ENCODE data around the gene EIF4B.

The EIF4B gene

DNA sequence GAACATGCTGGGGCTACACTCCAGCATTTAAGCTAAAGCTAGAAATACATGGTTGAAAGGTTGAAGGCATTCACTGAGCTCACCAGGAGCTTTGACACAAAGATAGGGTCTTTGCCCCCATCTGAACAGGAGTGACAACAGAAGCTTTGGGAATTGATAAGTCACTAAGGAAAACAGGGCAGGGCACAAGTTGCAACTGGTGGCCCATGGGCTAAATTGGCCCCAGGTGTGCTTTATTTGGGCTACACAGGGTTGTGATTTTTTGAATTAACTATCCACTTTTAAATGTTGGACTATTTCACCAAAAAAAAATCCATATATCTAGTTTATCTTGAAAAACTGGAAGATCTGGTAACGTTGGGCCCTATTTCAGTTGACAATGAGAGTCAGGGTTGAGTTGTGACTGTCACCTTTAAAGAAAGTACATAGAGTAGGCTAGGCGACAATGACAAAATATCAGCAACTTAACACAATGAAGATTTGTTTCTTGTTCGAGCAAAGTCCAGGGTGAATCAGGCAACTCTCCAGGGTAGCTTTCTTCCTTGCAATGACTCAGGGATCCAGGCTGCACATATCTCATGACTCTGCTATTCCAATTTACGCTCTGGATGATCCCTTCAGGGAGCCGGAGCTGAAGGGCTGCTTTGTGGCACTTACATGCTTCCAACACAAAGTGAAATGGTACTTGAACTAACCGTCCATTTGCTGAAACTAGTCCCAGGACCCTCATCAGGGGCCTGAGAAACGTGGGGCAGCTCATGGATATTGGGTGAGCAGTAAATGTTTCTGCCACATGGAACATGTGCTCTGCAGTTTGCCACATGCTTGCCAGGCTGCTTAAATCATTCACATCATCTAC lies 13.3 kb upstream of the EIF4B start:
- POLR2A ChIA-PET (ENCODE audit: low non-redundant PET) = no interaction called here
- no peak overlapping the region for H3K27ac ChIP-seq
- TF ChIP-seq, protein P1, sequence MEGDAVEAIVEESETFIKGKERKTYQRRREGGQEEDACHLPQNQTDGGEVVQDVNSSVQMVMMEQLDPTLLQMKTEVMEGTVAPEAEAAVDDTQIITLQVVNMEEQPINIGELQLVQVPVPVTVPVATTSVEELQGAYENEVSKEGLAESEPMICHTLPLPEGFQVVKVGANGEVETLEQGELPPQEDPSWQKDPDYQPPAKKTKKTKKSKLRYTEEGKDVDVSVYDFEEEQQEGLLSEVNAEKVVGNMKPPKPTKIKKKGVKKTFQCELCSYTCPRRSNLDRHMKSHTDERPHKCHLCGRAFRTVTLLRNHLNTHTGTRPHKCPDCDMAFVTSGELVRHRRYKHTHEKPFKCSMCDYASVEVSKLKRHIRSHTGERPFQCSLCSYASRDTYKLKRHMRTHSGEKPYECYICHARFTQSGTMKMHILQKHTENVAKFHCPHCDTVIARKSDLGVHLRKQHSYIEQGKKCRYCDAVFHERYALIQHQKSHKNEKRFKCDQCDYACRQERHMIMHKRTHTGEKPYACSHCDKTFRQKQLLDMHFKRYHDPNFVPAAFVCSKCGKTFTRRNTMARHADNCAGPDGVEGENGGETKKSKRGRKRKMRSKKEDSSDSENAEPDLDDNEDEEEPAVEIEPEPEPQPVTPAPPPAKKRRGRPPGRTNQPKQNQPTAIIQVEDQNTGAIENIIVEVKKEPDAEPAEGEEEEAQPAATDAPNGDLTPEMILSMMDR (conservative IDR thresholded peaks at IDR 0.05; ENCODE audit: low read depth) = no peak
- peak; percentile 55 for DNase-seq (ENCODE audit: low spot score)
- CTCF ChIA-PET = interaction anchor here (0.6 kb wide), 2 partner anchors 906 to 924 kb away, joined by 3 to 5 read pairs; no protein-coding TSS in a partner anchor

DNA sequence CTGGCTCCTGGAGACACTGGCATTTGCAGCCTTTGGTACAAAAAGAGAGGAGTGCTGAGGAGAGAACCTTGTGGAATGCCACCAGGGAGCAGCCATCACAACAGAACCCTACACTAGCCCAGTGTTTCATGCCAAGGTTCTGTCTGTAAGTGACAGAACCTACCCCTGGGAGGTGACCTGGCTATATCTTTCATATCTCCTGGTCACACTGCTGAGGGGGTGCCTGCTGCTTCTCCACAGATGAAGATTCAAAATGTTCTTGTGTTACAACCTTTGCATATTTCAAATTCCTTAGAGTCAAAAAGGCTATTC lies 12.7 kb upstream of the EIF4B start:
- ChIA-PET CTCF (no interaction called here), POLR2A (ENCODE audit: low non-redundant PET) (no interaction called here)
- no peak for DNase-seq (ENCODE audit: low spot score)
- TF ChIP-seq, protein P1 (conservative IDR thresholded peaks at IDR 0.05; ENCODE audit: low read depth) = no peak
- H3K27ac ChIP-seq = no peak overlapping the region

DNA sequence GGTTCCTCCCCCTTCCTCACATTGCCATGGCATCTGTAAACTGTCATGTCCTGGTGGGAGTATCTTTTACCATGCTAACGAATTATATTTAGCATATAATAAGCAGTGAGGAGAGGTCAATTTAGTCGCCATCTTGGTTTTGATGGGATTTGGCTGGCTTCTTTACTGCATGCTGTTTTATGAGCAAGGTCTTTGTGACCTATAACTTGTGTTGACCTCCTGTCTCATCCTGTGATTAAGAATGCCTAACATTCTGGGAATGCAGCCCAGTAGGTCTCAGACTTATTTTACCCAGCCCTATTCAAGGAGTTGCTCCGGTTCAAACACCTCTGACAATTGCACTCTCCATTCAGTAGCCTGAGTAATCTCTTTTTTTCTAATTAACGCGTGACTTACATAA lies 2.1 kb upstream of the EIF4B start:
- TF ChIP-seq, protein P1 (conservative IDR thresholded peaks at IDR 0.05; ENCODE audit: low read depth) = no peak
- H3K27ac ChIP-seq = no peak overlapping the region
- DNase-seq (ENCODE audit: low spot score) = no peak

DNA sequence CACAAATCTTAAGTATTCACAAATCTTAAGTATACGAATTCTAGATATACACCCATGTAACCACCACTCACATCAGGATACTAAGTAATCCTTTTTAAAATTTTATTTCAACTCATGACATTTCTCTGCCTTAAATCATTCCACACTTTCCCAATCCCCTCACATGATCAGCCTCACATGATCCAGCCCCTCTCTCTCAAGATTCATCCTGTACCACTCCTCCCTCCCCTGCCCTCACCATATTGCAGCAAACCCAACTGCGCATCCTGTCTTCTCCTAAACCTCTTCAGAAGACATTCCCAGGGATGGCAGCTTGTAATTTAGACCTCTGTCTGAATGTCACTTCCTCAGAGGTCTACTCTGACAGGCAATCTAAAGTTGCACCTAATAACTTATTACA lies 1.7 kb upstream of the EIF4B start:
- ChIA-PET CTCF (interaction anchor here (0.6 to 0.8 kb wide), 2 partner anchors 45 to 100 kb away, joined by 3 read pairs; partner anchors contain the start of gene KRT8), POLR2A (ENCODE audit: low non-redundant PET) (no interaction called here)
- no peak for DNase-seq (ENCODE audit: low spot score)
- H3K27ac ChIP-seq = no peak overlapping the region
- TF ChIP-seq, protein P1 (conservative IDR thresholded peaks at IDR 0.05; ENCODE audit: low read depth) = no peak

More for the DNA sequence above, 2.1 kb upstream of the EIF4B start:
- CTCF ChIA-PET = no interaction called here
- POLR2A ChIA-PET (ENCODE audit: low non-redundant PET) = no interaction called here

DNA sequence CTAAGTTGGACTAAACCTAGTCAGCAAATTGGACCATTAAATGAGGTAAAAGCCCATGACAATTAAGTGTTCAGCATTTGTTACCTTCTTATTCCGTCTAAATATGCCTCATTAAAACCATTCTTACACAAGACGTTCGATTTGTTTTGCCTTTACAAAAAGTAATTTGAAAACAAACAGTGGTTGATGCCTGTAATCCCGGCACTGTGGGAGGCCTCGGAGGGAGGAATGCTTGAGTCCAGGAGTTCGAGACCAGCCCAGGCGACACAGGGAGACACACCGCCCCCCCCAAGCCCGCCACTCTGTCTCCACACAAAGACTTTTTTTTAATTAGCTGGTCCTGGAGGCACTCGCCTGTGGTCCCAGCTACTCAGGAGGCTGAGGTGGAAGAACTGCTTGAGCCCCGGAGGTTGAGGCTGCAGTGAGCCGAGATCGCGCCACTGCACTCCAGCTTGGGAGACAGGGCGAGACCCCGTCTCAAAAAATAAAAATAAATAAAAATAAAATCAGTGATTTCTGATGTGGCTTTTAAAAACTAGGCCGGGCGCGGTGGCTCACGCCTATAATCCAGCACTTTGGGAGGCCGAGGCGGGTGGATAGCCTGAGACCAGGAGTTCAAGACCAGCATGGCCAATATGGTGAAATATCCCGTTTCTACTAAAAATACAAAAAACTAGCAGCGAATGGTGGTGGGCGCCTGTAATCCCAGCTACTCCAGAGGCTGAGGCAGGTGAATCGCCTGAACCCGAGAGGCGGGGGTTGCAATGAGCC lies 856 bp upstream of the EIF4B start:
- POLR2A ChIA-PET (ENCODE audit: low non-redundant PET) = interaction anchor here (0.6 to 0.8 kb wide), 4 partner anchors 37 to 858 kb away, joined by 3 to 4 read pairs (median 4); no protein-coding TSS in a partner anchor
- CTCF ChIA-PET = interaction anchor here (0.6 to 0.8 kb wide), 2 partner anchors 46 to 101 kb away, joined by 3 read pairs; partner anchors contain the start of gene KRT8
- TF ChIP-seq, protein P1 (conservative IDR thresholded peaks at IDR 0.05; ENCODE audit: low read depth) = no peak
- H3K27ac ChIP-seq = peak overlapping the region; percentile 92
- DNase-seq (ENCODE audit: low spot score) = no peak

DNA sequence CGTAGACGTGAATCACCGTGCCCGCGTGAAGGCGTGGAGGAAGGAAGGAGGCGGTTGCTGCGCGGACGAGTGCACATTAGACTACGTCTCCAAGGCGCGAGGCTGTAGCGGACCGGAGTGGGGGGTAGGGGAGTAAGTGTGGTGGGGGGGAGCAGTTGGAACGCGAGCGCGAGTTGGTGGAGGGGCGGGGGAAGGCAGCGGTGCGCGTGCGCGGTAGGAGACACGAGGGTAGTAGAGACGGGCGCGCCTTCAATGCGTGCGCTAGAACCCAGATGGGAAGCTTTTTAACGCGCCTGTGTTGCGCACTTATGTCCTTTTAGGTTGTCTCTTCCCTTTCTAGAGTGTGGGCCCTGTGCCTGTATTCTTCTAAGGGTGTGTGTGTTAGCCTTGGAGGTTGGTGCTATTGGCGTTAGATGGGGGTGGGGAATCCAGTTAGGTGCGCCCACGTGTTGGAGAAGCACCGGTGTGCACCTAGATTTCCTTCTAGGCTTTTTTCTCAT lies 604 bp downstream of the EIF4B start:
- DNase-seq (ENCODE audit: low spot score) = peak; percentile 81
- CTCF ChIA-PET = interaction anchor here (0.6 to 0.9 kb wide), 2 partner anchors 56 to 670 kb away, joined by 3 to 6 read pairs; no protein-coding TSS in a partner anchor
- POLR2A ChIA-PET (ENCODE audit: low non-redundant PET) = no interaction called here
- H3K27ac ChIP-seq = peak overlapping the region; percentile 92
- TF ChIP-seq, protein P1 (conservative IDR thresholded peaks at IDR 0.05; ENCODE audit: low read depth) = no peak

All from RWPE1 (cell line).